Measurements from ENCODE around the gene CCDC144A.
"Not testable (repeated sequence)": the region's sequence is repeated elsewhere in the genome, so short reads cannot be mapped to it uniquely, and the experiment has no call there.

Gene CCDC144A

DNA sequence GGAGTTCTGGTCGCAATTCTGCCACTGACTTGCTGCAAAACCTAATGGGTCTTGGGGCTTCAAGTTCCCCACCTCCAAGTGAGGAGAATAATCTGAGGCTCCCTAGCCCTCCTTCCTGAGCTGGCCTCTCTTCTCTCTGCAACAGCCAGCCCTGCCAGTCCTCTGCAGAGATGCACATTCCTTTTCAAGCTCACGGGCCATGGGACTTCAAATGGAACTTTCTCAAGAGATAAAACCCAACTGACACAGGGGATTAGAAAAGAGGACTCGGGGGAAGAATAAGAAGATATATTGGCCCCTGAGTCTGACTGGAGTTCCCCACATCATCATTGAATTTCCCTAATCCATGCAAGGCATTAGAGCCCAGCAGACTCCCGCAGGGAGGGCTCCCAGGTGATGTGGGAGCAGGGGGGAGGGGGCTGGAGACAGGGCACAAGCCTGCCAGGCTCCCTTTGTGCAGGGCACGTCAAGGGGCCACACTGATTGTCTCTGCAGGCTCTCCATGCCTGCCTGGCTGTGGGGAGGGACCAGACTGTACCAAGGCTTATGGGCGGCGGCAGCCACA is 131.0 kb downstream of the CCDC144A start:
- no peak for DNase-seq

DNA sequence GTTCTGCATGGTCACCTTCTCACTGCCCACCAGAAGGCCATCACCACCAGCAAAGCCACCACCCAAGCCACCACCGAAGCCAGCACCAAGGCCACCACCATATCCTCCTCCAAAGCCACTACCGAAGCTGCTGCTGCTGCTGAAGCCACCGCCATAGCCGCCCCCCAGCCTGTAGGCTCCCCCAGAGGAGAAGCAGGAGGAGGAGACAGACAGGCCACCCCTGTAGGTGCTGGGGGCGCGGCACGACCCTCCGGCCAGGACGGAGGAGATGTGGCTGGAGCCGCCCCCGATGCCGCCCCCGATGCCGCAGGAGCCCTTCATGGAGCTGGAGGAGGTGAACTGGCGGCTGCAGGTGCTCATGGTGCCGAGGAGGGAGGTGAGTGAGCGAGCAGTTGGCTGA is 132.1 kb downstream of the CCDC144A start:
- not testable (repeated sequence) for DNase-seq

DNA sequence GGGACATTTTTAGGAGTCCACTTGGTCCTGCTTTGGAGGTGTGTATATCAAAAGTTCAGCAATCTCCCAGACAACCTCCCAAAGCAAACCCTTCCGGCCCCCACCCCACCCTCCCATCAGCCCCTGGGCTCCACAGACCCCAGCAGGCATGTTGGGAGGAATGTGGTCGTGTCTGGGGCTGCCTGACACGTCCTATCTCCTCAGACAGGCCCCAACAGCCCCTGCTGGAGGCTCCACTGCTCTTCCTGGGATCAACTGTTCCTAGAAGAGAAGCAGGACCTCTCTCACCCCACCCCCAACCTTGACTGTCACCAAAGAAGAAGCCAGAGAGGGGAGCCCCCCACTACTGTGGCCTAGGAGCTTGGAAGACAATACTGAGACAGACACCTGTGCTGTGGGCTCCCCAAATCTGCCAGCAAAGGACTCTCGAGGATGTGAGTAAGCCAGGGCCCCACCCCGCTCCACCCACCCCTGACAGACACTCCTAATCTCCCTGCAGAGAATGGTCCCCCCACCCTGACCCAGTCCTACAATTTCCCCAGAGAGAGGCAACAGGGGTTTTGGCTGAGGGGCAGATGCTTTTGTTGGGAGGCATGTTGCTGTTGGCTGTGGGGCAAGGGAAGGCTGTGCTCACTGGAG is 133.8 kb downstream of the CCDC144A start:
- DNase-seq, result not testable (repeated sequence)

All from NCI-H446 treated with DMSO at 0.1 percent for 48 hours (cell line).